Astrocyte (in vitro differentiated cells and primary cell): ENCODE measurements around the gene KMT2B. TPM values are rescaled to one million over a fixed set of nuclear protein-coding genes. Genes with fewer than 3 reads are reported as not detected.

ENCODE experiments used
- DNase-seq: peaks from one replicate; pipeline ENCODE4 v3.0.0-alpha.2; 2010; ENCODE audit warnings: low read depth
- FAIRE-seq: peaks from 2 replicates; lab custom pipeline; 2011; peaks lifted over from hg19 to GRCh38; lab: Jason Lieb, UNC
- H2AFZ ChIP-seq: 2 replicates; pipeline ENCODE4 v1.6.0; 2012; ENCODE audit warnings: low read depth, low read length, inconsistent platforms
- H3K27ac ChIP-seq: 2 replicates; pipeline ENCODE4 v1.5.1; 2011; ENCODE audit warnings: low read depth, low read length, inconsistent platforms
- H3K27me3 ChIP-seq: 2 replicates; pipeline ENCODE4 v1.6.0; 2011; ENCODE audit warnings: low read length, inconsistent platforms; ENCODE audit not compliant: insufficient read depth
- H3K36me3 ChIP-seq: 2 replicates; pipeline ENCODE4 v1.5.1; 2011; ENCODE audit warnings: low read length, inconsistent platforms; ENCODE audit not compliant: insufficient read depth
- H3K4me1 ChIP-seq: 2 replicates; pipeline ENCODE4 v1.5.1; 2011; ENCODE audit warnings: low read length, inconsistent platforms; ENCODE audit not compliant: insufficient read depth
- H3K4me2 ChIP-seq: 2 replicates; pipeline ENCODE4 v1.6.0; 2012; ENCODE audit warnings: low read length, inconsistent platforms
- H3K4me3 ChIP-seq: 2 replicates; pipeline ENCODE4 v1.5.1; 2011; ENCODE audit warnings: low read depth, mild to moderate bottlenecking, low read length, inconsistent platforms; ENCODE audit not compliant: insufficient read depth
- H3K79me2 ChIP-seq: 2 replicates; pipeline ENCODE4 v1.6.0; 2012; ENCODE audit warnings: mild to moderate bottlenecking, low read length, inconsistent platforms; ENCODE audit not compliant: insufficient read depth
- H3K9ac ChIP-seq: 2 replicates; pipeline ENCODE4 v1.6.0; 2012; ENCODE audit warnings: mild to moderate bottlenecking, low read length, inconsistent platforms
- H3K9me3 ChIP-seq: 2 replicates; pipeline ENCODE4 v1.5.1; 2012; ENCODE audit warnings: low read depth, mild to moderate bottlenecking, low read length, inconsistent platforms; ENCODE audit not compliant: insufficient read depth
- H4K20me1 ChIP-seq: 2 replicates; pipeline ENCODE4 v1.6.0; 2012; ENCODE audit warnings: low read length, inconsistent platforms; ENCODE audit not compliant: insufficient read depth
- H3K27ac Mint-ChIP-seq: one replicate; pipeline ENCODE4 v1.8.0; 2021; ENCODE audit warnings: mild to moderate bottlenecking, mixed read lengths; ENCODE audit not compliant: unreplicated experiment
- H3K27me3 Mint-ChIP-seq: one replicate; pipeline ENCODE4 v1.8.0; 2021; ENCODE audit warnings: low read depth, mixed read lengths; ENCODE audit not compliant: unreplicated experiment
- H3K36me3 Mint-ChIP-seq: one replicate; pipeline ENCODE4 v1.8.0; 2021; ENCODE audit warnings: low read depth, mixed read lengths; ENCODE audit not compliant: unreplicated experiment
- H3K4me1 Mint-ChIP-seq: one replicate; pipeline ENCODE4 v1.8.0; 2021; ENCODE audit warnings: low read depth, mixed read lengths; ENCODE audit not compliant: unreplicated experiment
- H3K4me3 Mint-ChIP-seq: one replicate; pipeline ENCODE4 v1.8.0; 2021; ENCODE audit warnings: mild to moderate bottlenecking, moderate library complexity, mixed read lengths; ENCODE audit not compliant: unreplicated experiment
- H3K9me3 Mint-ChIP-seq: one replicate; pipeline ENCODE4 v1.8.0; 2021; ENCODE audit warnings: mild to moderate bottlenecking, mixed read lengths; ENCODE audit not compliant: unreplicated experiment
- CTCF ChIP-seq: IDR thresholded peaks from 2 replicates; pipeline ENCODE4 v1.5.1; 2011; ENCODE audit warnings: low read depth, mild to moderate bottlenecking, inconsistent platforms, low read length, moderate library complexity; ENCODE audit not compliant: insufficient read depth
- EZH2 ChIP-seq: IDR thresholded peaks from 2 replicates; pipeline ENCODE4 v1.6.1; 2012; ENCODE audit warnings: mild to moderate bottlenecking, low read length, inconsistent platforms; ENCODE audit not compliant: insufficient read depth
- total RNA-seq: library from RNA; stranded (reverse); gene quantifications from 2 replicates; pipeline ENCODE4 v1.2.1, GENCODE V29; 2021

The KMT2B gene
- total RNA-seq, 1 donor from 2014 or later: 28.7 TPM

GRCh38 chr19:35779033-35779432, 61.2 kb downstream of the KMT2B start:
- Histone ChIP-seq H3K4me1 (peaks cover 13% of the 10 kb centered on the region), H3K9ac (no peak overlapping the region), H3K36me3 (no peaks in the 10 kb centered on the region), H3K79me2 (peaks cover 5% of the 10 kb centered on the region), H3K4me3 (no peak overlapping the region), H3K27ac (no peak overlapping the region), H4K20me1 (peaks cover 9% of the 10 kb centered on the region), H3K4me2 (no peak overlapping the region), H3K9me3 (no peaks in the 10 kb centered on the region), H2AFZ (no peak overlapping the region), H3K27me3 (no peaks in the 10 kb centered on the region)
- Mint-ChIP-seq H3K27me3 (peaks cover 39% of the 10 kb centered on the region), H3K36me3 (peaks cover 11% of the 10 kb centered on the region), H3K9me3 (peaks cover 4% of the 10 kb centered on the region), H3K4me3 (no peak overlapping the region), H3K27ac (no peak overlapping the region), H3K4me1 (peaks cover 11% of the 10 kb centered on the region)
- FAIRE-seq: no peak
- no peak for DNase-seq
- TF ChIP-seq EZH2: no peak
- no peak for TF ChIP-seq CTCF

GRCh38 chr19:35780058-35780457, 62.3 kb downstream of the KMT2B start:
- no peak overlapping the region for H3K27ac ChIP-seq
- H3K27me3 ChIP-seq: no peaks in the 10 kb centered on the region
- peaks cover 9% of the 10 kb centered on the region for H4K20me1 ChIP-seq
- Mint-ChIP-seq H3K27me3 (peaks cover 33% of the 10 kb centered on the region), H3K27ac (no peak overlapping the region), H3K36me3 (peaks cover 11% of the 10 kb centered on the region), H3K4me3 (no peak overlapping the region), H3K9me3 (peaks cover 4% of the 10 kb centered on the region), H3K4me1 (peaks cover 11% of the 10 kb centered on the region)
- no peaks in the 10 kb centered on the region for H3K36me3 ChIP-seq
- no peak overlapping the region for H3K4me2 ChIP-seq
- DNase-seq (no peak), FAIRE-seq (no peak)
- peaks cover 5% of the 10 kb centered on the region for H3K79me2 ChIP-seq
- no peak for TF ChIP-seq CTCF
- no peak for TF ChIP-seq EZH2
- no peak overlapping the region for H3K9ac ChIP-seq
- no peak overlapping the region for H3K4me3 ChIP-seq
- peaks cover 13% of the 10 kb centered on the region for H3K4me1 ChIP-seq
- H2AFZ ChIP-seq: no peak overlapping the region
- no peaks in the 10 kb centered on the region for H3K9me3 ChIP-seq

DNA sequence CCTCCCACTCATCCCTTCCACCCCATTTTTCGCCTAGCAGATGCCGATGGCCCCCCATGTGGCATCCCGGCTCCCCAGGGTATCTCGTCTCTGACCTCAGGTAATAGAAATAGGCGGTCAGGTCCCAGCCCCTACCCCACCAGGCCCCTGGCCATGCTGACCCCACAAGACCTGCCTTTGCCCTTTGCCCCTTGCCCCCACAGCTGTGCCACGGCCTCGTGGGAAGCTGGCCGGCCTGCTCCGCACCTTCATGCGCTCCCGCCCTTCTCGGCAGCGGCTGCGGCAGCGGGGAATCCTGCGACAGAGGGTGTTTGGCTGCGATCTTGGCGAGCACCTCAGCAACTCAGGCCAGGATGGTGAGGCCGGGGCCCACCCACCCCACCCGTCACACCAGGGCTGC, 62.9 kb downstream of the KMT2B start:
- H3K27ac Mint-ChIP-seq: no peak overlapping the region
- Histone ChIP-seq H2AFZ (no peak overlapping the region), H3K4me2 (no peak overlapping the region), H4K20me1 (peaks cover 9% of the 10 kb centered on the region), H3K27ac (no peak overlapping the region), H3K4me1 (peaks cover 13% of the 10 kb centered on the region), H3K9ac (no peak overlapping the region), H3K27me3 (no peaks in the 10 kb centered on the region), H3K4me3 (no peak overlapping the region), H3K79me2 (peaks cover 5% of the 10 kb centered on the region), H3K9me3 (no peaks in the 10 kb centered on the region), H3K36me3 (no peaks in the 10 kb centered on the region)
- H3K4me3 Mint-ChIP-seq: no peak overlapping the region
- H3K27me3 Mint-ChIP-seq: peaks cover 38% of the 10 kb centered on the region
- TF ChIP-seq CTCF: no peak
- TF ChIP-seq EZH2: no peak
- FAIRE-seq (no peak), DNase-seq (no peak)
- H3K9me3 Mint-ChIP-seq: peaks cover 4% of the 10 kb centered on the region
- peaks cover 11% of the 10 kb centered on the region for H3K4me1 Mint-ChIP-seq
- H3K36me3 Mint-ChIP-seq: peaks cover 11% of the 10 kb centered on the region
